NCI-H510A treated with DMSO at 0.1 percent for 48 hours (cell line): ENCODE measurements around the gene LRRC7.
A peak's percentile ranks its signal among the peaks of the same experiment; 100 is the strongest.

Experiments
- DNase-seq: peaks from one replicate; lab custom pipeline; 2025; lab: John Stamatoyannopoulos, UW

The LRRC7 gene

GRCh38 chr1:69976896-69977295, 409.2 kb downstream of the LRRC7 start:
- no peak for DNase-seq

- no peak for DNase-seq
Measured at GRCh38 chr1:69982992-69983391, 415.3 kb downstream of the LRRC7 start.

- DNase-seq, result no peak
Measured at GRCh38 chr1:69985376-69985775, 417.7 kb downstream of the LRRC7 start.

- DNase-seq, result no peak
Measured at GRCh38 chr1:69985901-69986439, 418.2 kb downstream of the LRRC7 start.

- DNase-seq, result no peak
Measured at GRCh38 chr1:69987881-69988280, 420.2 kb downstream of the LRRC7 start.

GRCh38 chr1:69991644-69992043, 423.9 kb downstream of the LRRC7 start:
- no peak for DNase-seq

- no peak for DNase-seq
Measured at GRCh38 chr1:69992594-69992993, 424.9 kb downstream of the LRRC7 start.

GRCh38 chr1:69993810-69994209, 426.1 kb downstream of the LRRC7 start:
- DNase-seq, result no peak

GRCh38 chr1:69994241-69994640, 426.5 kb downstream of the LRRC7 start:
- no peak for DNase-seq

GRCh38 chr1:69998847-69999246, 431.1 kb downstream of the LRRC7 start:
- no peak for DNase-seq

- no peak for DNase-seq
Measured at GRCh38 chr1:70003211-70003908, 435.6 kb downstream of the LRRC7 start.

- no peak for DNase-seq
Measured at GRCh38 chr1:70005386-70006034, 437.8 kb downstream of the LRRC7 start.

- no peak for DNase-seq
Measured at GRCh38 chr1:70008660-70009059, 440.9 kb downstream of the LRRC7 start.

- no peak for DNase-seq
Measured at GRCh38 chr1:70017770-70018169, 450.0 kb downstream of the LRRC7 start.

- no peak for DNase-seq
Measured at GRCh38 chr1:70024272-70024671, 456.6 kb downstream of the LRRC7 start.

GRCh38 chr1:70025052-70025451, 457.3 kb downstream of the LRRC7 start:
- no peak for DNase-seq

GRCh38 chr1:70025846-70026245, 458.1 kb downstream of the LRRC7 start:
- no peak for DNase-seq

GRCh38 chr1:70033266-70033873, 465.6 kb downstream of the LRRC7 start:
- DNase-seq, result no peak

- no peak for DNase-seq
Measured at GRCh38 chr1:70033936-70034335, 466.2 kb downstream of the LRRC7 start.

- peak; percentile 87 for DNase-seq
Measured at GRCh38 chr1:70034403-70034802, 466.7 kb downstream of the LRRC7 start.

GRCh38 chr1:70038025-70038424, 470.3 kb downstream of the LRRC7 start:
- no peak for DNase-seq

- DNase-seq, result no peak
Measured at GRCh38 chr1:70039485-70039884, 471.8 kb downstream of the LRRC7 start.
